GM12874 (cell line): ENCODE measurements around the gene SLC25A18.

Experiments used
- TF ChIP-seq, protein P1 (sequence below): IDR thresholded peaks from 2 replicates; pipeline ENCODE4 v1.5.1; 2011; ENCODE audit warnings: low read depth, mild to moderate bottlenecking, control low read depth, low read length, moderate library complexity; ENCODE audit not compliant: insufficient read depth

Gene SLC25A18

DNA sequence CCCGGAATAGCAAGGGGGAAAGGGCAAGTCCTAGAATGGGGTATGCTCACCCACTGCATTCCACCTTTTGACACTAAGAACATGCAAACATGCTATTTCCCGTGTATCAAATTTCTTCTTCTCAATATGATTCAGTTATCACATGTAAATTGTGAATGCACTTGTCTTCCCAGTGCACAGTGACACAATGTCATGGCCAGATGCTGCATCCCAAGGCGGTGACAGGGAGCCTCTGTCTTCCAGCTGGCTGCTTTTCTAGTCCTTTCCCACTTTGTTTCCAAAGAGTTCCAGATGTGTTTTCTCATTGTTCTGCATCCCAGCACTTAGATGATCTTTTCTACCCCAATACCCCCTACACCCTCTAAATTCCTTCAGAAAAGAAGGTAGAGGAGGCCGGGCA, 12.4 kb downstream of the SLC25A18 start:
- TF ChIP-seq, protein P1, sequence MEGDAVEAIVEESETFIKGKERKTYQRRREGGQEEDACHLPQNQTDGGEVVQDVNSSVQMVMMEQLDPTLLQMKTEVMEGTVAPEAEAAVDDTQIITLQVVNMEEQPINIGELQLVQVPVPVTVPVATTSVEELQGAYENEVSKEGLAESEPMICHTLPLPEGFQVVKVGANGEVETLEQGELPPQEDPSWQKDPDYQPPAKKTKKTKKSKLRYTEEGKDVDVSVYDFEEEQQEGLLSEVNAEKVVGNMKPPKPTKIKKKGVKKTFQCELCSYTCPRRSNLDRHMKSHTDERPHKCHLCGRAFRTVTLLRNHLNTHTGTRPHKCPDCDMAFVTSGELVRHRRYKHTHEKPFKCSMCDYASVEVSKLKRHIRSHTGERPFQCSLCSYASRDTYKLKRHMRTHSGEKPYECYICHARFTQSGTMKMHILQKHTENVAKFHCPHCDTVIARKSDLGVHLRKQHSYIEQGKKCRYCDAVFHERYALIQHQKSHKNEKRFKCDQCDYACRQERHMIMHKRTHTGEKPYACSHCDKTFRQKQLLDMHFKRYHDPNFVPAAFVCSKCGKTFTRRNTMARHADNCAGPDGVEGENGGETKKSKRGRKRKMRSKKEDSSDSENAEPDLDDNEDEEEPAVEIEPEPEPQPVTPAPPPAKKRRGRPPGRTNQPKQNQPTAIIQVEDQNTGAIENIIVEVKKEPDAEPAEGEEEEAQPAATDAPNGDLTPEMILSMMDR, result no peak

DNA sequence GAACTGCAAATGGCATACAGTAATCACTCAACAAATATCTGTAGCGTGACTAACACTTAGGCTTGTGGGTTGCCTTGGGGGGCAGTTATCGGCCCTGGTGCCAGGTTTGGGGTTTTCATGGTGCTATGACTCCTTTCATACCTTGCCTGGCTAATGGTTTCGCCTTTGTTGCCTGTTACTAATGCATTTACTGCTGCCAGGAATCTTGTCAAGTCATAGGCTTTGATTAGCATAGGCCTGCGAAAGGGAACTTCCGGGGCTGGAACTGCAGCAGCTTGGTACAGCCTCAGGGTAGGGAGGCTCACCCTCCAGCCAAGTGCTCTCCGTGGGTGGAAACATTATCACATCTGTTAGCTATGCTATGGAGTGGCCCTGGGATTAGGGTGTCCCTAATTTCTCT, 13.2 kb downstream of the SLC25A18 start:
- TF ChIP-seq, protein P1, result no peak

DNA sequence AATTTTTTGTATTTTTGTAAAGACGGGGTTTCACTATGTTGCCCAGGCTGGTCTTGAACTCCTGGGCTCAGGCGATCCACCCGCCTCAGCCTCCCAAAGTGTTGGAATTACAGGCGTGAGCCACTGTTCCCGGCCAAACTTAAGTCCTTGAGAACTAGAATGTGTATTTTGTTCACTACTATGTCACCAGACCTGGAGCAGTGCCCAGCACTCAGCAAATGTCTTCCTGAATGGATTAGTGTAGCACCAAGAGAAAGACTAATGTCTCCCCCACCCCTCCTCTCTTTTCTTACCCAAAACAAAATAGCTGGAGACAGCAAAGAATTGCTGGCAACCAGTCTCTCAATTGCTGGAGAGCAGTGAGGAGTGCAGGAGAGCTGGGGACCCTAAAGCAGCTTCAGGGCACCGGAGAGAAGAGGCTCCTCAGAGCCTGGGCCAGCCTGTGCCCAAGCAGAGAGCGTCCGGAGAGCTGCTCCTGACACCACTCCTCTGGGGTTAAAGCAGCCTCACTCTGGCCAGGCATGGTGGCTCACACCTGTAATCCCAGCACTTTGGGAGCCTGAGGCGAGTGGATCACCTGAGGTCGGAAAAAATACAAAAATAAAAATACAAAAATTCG, 14.9 kb downstream of the SLC25A18 start:
- TF ChIP-seq, protein P1, result no peak

DNA sequence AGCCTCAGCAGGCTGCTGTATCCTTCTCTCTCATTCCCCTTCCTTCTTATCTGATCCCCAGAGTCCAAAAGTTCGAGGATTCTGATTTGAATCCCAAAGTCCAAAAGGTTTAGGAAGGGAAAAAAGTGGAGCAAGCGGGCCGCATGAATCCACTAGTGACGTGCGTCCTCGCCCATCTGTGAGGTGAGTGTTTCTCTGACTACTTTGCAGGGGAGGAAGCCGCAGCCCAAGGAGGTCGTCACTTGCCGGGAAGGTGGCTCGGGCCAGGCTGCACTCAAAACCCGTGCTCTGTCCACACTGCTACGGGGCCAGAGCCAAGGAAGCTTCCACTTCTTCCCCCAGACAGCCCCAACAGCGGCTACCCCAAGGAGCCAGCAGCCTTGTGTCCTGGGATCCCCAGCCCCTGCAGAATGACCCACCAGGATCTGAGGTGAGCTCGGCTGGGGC, 16.3 kb downstream of the SLC25A18 start:
- TF ChIP-seq, protein P1, result no peak

DNA sequence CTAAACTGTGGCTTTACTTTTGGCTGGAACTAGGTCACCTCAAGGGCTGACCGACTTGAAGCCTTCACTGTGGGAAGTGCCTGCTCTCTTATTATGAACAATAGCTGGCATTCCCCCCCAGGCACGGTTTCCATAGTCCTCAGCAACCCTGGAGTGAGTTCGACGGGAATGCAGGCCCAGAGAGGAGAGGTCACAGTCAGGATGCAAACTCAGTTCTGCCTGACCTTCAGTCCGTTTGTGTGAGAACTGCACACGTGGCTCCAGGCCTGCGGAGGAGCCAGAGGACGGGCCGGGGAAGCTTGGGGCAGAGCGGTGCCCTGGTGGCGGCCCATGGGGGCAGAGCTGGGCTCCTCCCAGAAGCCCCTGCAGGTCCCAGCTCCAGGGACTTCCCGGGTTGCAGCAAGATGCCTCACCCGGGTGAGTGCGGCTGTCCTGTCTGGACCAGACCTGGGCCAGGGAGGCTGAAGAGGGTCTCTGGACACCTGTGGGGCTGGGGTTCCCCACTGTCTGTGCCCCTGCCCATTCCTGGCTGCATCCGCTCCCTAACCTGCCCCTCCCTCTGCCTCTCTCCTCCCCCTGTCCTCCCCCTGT, 17.2 kb downstream of the SLC25A18 start:
- TF ChIP-seq, protein P1, result no peak

DNA sequence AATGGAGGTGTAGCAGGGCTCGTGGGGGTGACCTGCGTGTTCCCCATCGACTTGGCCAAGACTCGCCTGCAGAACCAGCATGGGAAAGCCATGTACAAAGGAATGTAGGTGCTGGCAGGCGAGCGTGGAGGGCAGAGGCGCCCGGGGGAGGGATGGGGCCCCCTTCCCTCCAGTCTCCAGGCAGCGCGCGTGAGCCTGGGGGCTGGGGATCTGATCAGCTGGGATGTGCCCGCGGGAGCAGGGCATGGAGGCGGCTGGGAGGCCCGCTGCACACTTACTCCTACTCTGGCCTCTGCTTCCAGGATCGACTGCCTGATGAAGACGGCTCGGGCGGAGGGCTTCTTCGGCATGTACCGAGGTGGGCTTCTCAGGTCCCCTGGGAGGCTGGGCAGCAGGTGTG, 17.8 kb downstream of the SLC25A18 start:
- TF ChIP-seq, protein P1, result no peak

DNA sequence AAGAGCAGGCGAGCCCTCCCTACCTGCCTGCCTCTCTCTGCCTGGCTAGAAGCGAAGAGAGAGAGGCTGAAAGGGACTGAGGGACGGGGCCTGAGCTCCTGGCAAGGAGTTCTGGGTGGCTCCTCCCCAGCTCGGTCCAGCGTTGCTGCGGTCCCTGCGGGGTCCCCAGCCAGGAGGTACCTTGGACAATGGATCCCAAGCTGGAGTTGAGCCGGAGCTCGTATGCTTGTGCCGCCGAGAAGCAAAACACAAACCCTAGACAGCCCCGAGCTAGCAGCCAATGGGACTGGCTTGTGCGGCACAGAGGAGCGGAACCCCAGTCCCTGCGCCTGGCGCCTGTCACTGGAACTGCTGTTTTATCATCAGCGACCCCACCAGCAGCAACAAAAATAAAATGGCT, 18.3 kb downstream of the SLC25A18 start:
- TF ChIP-seq, protein P1, result no peak
